NCI-H146 (cell line): ENCODE measurements around the gene ELAVL3.

ENCODE experiments used
- DNase-seq: peaks from one replicate; lab custom pipeline; 2025; lab: John Stamatoyannopoulos, UW

The ELAVL3 gene

GRCh38 chr19:11480715-11481533, at the start of gene ELAVL3:
TSS of gene ELAVL3 (minus strand) at chr19:11481046. CDS start at chr19:11480608, 438 bp downstream.
- peak; percentile 84 for DNase-seq

DNA sequence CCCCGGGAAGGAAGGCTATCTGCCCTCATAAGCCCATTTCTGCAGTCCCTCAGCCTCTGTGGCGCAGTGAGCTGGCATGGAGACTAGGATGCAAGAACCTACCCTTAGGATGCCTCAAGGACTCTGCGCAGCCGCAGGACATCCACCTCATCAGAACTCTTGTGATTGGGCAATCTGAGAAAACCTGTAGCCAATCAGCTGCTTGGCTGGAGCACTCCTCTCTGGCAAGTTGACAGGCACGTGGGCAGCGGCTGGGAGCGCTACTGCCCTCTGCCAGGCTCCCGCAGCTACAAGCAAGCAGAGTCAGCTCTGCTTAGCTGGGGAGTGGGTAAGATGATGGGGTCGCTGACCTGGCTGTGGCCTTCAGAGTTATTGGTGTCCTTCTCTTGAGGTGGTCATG, 49.6 kb upstream of the ELAVL3 start:
- peak; percentile 97 for DNase-seq

DNA sequence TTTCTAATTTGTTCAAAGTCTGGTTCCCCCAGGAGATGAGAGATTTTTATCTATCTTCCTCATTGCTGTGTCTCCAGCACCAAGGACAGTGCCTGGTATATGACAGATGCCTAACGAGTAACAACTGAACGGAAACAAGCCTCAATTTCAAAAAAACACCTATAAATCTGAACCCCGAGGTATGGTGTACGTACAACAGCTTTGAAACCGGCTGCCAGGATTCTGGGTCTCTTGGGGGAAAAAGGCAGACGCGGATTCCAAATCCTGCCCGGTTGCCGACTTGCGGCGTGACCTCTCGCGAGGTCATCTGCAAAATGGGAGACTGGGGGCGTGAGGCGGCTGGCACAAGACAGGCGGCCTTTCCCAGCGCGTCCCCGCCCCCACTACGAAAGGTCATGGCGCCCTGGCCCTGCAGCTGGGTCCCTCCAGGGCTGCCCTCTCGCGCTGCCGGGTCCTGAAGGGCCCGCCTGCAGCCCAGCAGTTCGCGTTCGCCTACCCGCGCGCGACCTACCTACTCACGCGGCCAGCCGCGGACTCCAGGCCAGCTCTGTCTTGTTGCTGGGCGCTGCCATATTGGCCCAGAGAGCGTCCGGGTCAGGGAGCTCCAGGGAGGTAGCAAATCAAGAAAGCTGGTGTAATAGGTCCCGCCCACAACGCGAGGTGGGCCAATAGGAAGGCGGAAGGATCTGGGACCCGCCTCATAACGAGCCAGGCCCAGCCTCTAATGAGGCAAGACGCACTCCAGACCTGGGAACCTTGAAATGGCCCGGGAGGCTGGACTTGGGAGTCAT, 47.9 kb upstream of the ELAVL3 start, which contains the start of gene ECSIT:
TSS of gene ECSIT (minus strand) at position 584 of the 791 bp plus-strand sequence. CDS start 9,964 bp downstream, outside the sequence.
- DNase-seq, result peak; percentile 99

DNA sequence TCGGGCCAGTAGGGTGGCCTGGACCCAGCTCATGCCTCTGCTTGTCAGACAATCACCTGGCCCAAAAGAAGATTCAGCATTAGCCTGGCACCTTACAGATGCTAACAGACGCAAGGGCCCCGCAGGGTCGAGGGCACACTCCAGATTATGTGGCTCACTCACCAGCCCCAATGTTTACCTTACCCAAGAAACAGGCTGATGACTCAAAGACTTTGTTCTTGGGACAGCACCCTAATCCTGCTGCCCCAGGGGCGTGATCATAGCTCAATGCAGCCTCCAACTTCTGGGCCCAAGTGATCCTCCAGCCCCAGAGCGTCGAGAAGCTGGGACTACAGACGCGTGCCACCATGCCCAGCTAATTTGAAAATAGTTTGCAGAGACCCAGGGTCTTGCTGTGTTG, 38.3 kb upstream of the ELAVL3 start:
- no peak for DNase-seq

DNA sequence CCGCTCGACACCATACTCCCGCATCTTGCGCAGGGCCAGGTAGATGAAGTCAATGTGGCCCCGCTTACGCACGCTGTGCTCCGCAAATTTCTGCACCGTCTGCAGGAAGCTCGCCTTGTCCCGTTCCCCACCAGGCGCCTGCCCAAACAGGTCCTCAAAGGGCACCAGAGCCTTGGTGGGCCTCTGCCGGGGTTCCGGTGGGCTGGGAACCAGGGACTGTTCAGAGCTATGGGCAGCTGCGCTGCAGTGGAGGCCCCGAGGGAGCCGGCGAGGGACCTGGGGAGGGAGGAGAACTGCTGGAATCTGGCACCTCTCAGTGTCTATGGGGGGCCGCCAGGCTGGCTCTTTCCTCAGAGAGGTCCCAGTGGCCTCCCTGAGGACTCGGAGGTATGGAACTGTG, 33.1 kb upstream of the ELAVL3 start:
- DNase-seq, result no peak

GRCh38 chr19:11510444-11510843, 29.6 kb upstream of the ELAVL3 start:
- no peak for DNase-seq

- no peak for DNase-seq
Measured at GRCh38 chr19:11507370-11508078, 26.7 kb upstream of the ELAVL3 start.

DNA sequence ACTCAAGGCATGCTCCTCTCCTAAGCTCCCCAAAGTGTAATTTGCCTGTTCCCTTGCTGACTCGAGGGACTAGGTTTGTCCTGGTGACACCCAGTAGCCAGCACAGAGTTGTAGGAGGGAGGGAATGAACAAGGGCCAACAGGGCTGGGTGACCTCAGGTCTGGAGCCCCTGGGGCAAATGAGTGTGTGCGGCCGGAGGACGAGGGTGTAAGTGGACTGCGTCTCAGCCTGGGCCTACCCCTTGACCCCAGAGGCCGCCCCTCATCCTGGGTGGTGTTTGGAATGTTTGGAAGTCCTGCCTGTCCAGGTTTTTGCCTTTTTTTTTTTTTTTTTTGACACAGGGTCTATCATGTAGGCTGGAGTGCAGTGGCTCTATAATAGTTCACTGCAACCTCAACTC, 26.1 kb upstream of the ELAVL3 start:
- DNase-seq, result no peak

DNA sequence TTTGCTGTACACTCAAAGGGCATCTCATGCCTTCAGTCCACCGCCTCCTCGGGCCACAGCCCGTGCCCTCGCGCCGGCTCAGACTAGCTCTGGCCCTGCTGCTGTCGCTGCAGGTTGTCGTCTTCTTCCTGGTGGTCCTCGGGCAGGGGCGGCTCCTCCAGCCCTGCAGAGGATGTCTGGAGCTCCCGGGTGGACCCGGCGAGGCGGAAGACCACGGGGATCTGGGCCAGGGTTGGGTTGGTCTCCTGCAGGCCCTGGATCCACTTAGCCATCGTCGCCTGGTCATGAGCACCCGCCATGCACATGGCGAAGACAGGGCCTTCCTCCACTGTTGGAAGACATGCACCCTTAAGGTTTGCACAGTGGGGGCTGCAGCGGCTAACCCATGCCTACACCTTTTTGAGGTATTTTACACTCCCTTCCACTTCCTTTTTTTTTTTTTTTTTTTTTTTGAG, 25.3 kb upstream of the ELAVL3 start:
- DNase-seq, result peak; percentile 82

DNA sequence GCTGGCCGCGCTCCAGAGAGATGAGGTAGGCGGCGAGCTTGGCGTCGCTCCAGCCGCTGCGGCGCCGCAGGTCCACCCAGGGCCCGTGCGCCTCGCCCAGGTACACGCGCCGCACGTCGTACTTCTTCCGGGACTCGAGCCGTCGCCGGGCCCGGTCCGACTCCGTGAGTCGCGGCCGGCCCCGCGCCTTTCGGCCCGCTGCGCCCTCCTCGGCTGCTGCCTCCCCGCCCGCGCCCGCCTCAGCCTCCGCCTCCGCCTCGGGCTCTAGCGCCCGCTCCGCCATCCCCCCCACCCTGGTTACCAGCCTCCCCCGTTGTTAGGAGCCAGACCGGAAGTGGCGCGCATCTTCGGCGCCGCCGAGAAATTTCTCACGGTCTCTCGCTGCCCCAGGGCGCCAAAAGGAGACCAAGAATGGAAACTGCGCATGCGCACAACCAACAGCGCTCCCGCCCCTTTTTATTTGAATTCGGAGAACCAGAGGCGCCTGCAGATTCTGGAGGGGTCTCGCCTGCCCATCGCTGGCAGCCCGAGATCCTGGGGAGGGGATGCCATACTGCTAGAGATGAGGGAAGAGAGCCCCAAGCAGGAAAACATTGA, 24.8 kb upstream of the ELAVL3 start, which contains the start of gene ZNF653:
TSS of gene ZNF653 (minus strand) at position 336 of the 597 bp plus-strand sequence. CDS start at position 283, 53 bp downstream.
- peak; percentile 98 for DNase-seq

DNA sequence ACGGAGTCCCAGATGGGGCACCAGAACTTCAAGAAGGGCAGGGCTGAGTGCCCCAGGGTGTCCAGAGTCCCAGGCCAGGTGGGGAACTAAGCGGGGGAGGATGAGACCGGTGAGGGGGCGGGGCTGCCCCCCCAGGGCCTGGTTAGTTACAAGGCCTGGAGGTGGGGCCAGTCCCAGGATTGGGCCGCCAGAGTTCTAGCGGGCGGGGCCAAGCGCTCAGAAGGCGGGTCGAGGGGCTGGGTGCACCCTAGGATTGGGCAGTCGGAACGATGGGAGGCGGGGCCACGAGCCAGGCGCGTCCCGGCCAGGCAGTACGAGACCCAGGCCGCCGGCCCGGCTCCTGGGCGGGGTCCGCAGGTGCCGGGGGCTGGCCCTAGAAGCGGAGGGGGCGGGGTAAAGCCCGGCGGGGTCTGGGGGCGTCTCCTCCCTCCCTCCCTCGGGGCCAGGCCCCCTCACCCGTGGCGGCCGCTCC, 24.2 kb upstream of the ELAVL3 start:
- peak; percentile 98 for DNase-seq

- no peak for DNase-seq
Measured at GRCh38 chr19:11504502-11505031, 23.7 kb upstream of the ELAVL3 start.

- DNase-seq, result no peak
Measured at GRCh38 chr19:11499890-11500420, 19.1 kb upstream of the ELAVL3 start.

- DNase-seq, result no peak
Measured at GRCh38 chr19:11499220-11499726, 18.4 kb upstream of the ELAVL3 start.

GRCh38 chr19:11496391-11497163, 15.7 kb upstream of the ELAVL3 start:
- DNase-seq, result peak; percentile 46

DNA sequence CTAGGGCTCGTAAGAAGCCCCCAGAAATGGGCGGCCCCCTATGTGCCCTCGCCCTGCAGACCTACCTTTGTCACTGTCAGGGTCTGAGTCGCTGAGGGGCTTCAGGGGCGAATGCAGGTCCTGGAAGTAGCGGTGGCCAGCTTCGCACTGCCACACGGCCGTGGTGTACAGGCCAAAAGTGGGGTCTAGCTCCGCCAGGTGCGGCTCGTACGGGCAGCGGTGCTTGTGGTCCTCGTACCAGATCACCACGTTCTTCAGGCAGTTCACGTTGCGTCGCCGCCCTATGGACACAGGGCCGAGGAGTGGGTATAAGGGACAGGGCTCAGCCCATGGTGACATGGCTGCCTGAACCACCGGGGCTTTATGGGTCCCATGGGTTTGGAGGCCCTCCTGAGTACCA, 15.0 kb upstream of the ELAVL3 start:
- no peak for DNase-seq

- no peak for DNase-seq
Measured at GRCh38 chr19:11495481-11495880, 14.6 kb upstream of the ELAVL3 start.

DNA sequence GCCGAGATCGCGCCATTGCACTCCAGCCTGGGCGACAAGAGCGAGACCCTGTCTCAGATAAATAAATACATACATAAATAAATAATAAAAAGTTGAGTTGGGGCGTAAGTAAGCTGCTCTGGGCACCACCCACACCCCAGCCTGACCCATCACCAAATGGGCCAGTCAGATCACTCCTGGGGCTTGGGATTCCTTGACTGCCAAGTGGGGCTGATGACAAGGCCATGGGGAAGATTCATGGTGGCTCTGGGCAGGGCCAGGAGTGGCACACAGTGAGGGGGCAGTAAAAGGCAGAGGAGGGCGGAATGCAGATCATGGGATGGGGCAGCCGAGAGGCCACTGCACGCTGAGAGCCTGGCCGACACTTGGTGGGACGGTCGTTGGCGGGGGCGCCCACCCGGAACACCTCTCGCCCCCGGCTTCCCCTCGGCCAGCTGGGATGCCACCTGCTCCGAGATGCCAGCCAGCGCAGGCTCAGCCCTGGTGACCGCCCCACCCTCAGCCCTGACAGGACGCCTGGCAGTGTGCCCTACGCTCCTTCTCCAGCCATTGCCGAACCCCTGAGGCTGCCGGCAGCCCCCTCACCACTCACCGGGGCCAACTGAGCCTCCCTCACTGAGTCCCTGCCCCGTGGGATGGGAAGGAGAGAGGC, 13.9 kb upstream of the ELAVL3 start:
- DNase-seq, result no peak

GRCh38 chr19:11489378-11489777, 8.5 kb upstream of the ELAVL3 start:
- DNase-seq, result no peak
